Osteoblast (primary cell): ENCODE measurements around the gene PRSS50. TPM values are rescaled to one million over a fixed set of nuclear protein-coding genes. Genes with fewer than 3 reads are reported as not detected.
"Not testable (repeated sequence)": the region's sequence is repeated elsewhere in the genome, so short reads cannot be mapped to it uniquely, and the experiment has no call there.

Experiments
- DNase-seq: peaks from one replicate; pipeline ENCODE4 v3.0.0; 2011; ENCODE audit warnings: low spot score, mixed read lengths; ENCODE audit not compliant: insufficient read length; ENCODE audit errors: missing footprints
- H2AFZ ChIP-seq: 2 replicates; pipeline ENCODE4 v1.6.0; 2011; ENCODE audit warnings: mild to moderate bottlenecking, low read length
- H3K27ac ChIP-seq: 2 replicates; pipeline ENCODE4 v1.5.1; 2011; ENCODE audit warnings: mild to moderate bottlenecking, low read depth, low read length, moderate library complexity
- H3K27me3 ChIP-seq: 2 replicates; pipeline ENCODE4 v1.6.0; 2012; ENCODE audit warnings: mild to moderate bottlenecking, control low read depth, inconsistent platforms, low read length, moderate library complexity; ENCODE audit not compliant: insufficient read depth
- H3K36me3 ChIP-seq: 2 replicates; pipeline ENCODE4 v1.5.1; 2011; ENCODE audit warnings: mild to moderate bottlenecking, low read length, control low read depth, moderate library complexity; ENCODE audit not compliant: insufficient read depth
- H3K4me1 ChIP-seq: 2 replicates; pipeline ENCODE4 v1.5.1; 2011; ENCODE audit warnings: mild to moderate bottlenecking, low read length, control low read depth, moderate library complexity; ENCODE audit not compliant: insufficient read depth
- H3K4me2 ChIP-seq: 2 replicates; pipeline ENCODE4 v1.6.0; 2011; ENCODE audit warnings: mild to moderate bottlenecking, low read length; ENCODE audit not compliant: insufficient read depth
- H3K4me3 ChIP-seq: fragments of 200-600 bp; sonication (generic); 3 replicates; pipeline ENCODE4 v1.5.1; 2012; ENCODE audit warnings: mild to moderate bottlenecking, low read length, inconsistent platforms; ENCODE audit not compliant: insufficient read depth
- H3K79me2 ChIP-seq: 2 replicates; pipeline ENCODE4 v1.6.0; 2012; ENCODE audit warnings: mild to moderate bottlenecking, low read length, control low read depth, inconsistent platforms; ENCODE audit not compliant: insufficient read depth
- H3K9me3 ChIP-seq: 2 replicates; pipeline ENCODE4 v1.5.1; 2011; ENCODE audit warnings: low read depth, low read length, control low read depth
- H4K20me1 ChIP-seq: 2 replicates; pipeline ENCODE4 v1.6.0; 2012; ENCODE audit warnings: mild to moderate bottlenecking, low read length, control low read depth; ENCODE audit not compliant: insufficient read depth
- CTCF ChIP-seq: IDR thresholded peaks from 2 replicates; pipeline ENCODE4 v1.5.1; 2011; ENCODE audit warnings: mild to moderate bottlenecking, low read depth, low read length, moderate library complexity; ENCODE audit errors: extremely low read depth
- total RNA-seq: library from RNA; depleted of rRNA; stranded (reverse); fragments of >200 nt; gene quantifications from 2 replicates; pipeline ENCODE4 v1.2.3, GENCODE V29; 2012

PRSS50 gene
- total RNA-seq, 1 donor = not detected

- no peak for TF ChIP-seq CTCF
Observed at GRCh38 chr3:46742992-46743585, 25.4 kb upstream of the PRSS50 start.

GRCh38 chr3:46739565-46739964, 21.9 kb upstream of the PRSS50 start:
- not testable (repeated sequence) for H2AFZ ChIP-seq, H3K27me3 ChIP-seq, DNase-seq, H3K79me2 ChIP-seq, H3K36me3 ChIP-seq, H3K9me3 ChIP-seq, H4K20me1 ChIP-seq, H3K4me2 ChIP-seq, H3K4me1 ChIP-seq, H3K27ac ChIP-seq, H3K4me3 ChIP-seq

More at GRCh38 chr3:46742992-46743585, 25.4 kb upstream of the PRSS50 start:
- Histone ChIP-seq H3K9me3 (no peaks in the 10 kb centered on the region), H3K4me1 (no peaks in the 10 kb centered on the region), H2AFZ (no peak overlapping the region), H3K4me2 (no peak overlapping the region), H3K27me3 (peaks cover 7% of the 10 kb centered on the region), H3K36me3 (no peaks in the 10 kb centered on the region), H3K27ac (no peak overlapping the region), H4K20me1 (no peaks in the 10 kb centered on the region), H3K4me3 (no peak overlapping the region), H3K79me2 (no peaks in the 10 kb centered on the region)
- DNase-seq = no peak

GRCh38 chr3:46737329-46737731, 19.7 kb upstream of the PRSS50 start:
- no peaks in the 10 kb centered on the region for H3K79me2 ChIP-seq
- no peaks in the 10 kb centered on the region for H3K4me1 ChIP-seq
- DNase-seq = no peak
- H3K27me3 ChIP-seq = peaks cover 3% of the 10 kb centered on the region
- no peak overlapping the region for H3K4me3 ChIP-seq
- H2AFZ ChIP-seq = no peak overlapping the region
- H3K4me2 ChIP-seq = no peak overlapping the region
- H4K20me1 ChIP-seq = no peaks in the 10 kb centered on the region
- H3K27ac ChIP-seq = no peak overlapping the region
- H3K36me3 ChIP-seq = no peaks in the 10 kb centered on the region
- H3K9me3 ChIP-seq = no peaks in the 10 kb centered on the region
- no peak for TF ChIP-seq CTCF

- Histone ChIP-seq H3K27me3 (peaks cover 5% of the 10 kb centered on the region), H3K79me2 (no peaks in the 10 kb centered on the region), H3K4me3 (no peak overlapping the region), H3K27ac (no peak overlapping the region), H3K9me3 (no peaks in the 10 kb centered on the region), H3K4me1 (no peaks in the 10 kb centered on the region), H4K20me1 (no peaks in the 10 kb centered on the region), H3K4me2 (no peak overlapping the region), H2AFZ (no peak overlapping the region), H3K36me3 (no peaks in the 10 kb centered on the region)
- no peak for TF ChIP-seq CTCF
- DNase-seq = no peak
Observed at GRCh38 chr3:46736006-46736872, 18.6 kb upstream of the PRSS50 start.
